ENCODE results near the gene NCBP2L.

The NCBP2L gene

DNA sequence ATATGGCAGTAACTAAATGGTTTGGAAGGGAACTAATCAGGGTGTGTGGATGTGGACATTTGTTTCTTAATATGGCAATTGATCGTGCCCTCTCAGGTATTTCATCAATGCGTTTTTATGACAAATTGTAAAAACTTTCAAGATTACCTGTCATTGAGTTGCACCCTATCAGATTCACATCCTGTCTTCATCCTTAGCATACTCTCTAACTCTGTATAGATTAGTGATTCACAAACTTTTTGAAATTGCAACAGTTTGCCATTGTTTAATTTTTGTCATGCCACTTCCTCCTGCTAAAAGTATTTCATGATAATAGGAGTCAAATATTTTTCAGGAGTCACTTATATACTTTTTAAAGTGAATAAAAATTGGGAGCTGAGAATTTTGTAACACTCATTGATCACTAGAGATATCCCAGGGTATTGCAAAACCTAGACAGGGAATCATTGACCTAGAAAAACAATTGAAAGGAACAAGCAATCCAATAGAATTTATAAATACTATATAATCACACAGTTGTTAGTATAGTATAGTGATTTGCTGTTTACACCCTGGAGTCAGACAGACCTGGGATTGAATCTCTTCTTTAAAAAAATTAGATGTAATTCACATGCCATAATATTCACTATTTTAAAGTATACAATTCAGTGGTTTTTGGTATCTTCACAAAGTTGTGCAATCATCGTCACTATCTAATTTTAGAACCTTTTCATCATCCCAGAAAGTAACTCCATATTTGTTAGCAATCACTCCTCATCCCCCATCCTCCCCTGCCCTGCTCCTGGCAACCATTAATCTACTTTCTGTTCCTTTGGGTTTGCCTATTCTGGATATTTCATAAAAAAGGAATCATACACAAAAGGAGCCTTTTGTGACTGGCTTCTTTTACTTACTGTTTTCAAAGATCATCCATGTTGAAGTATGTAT lies 57.0 kb downstream of the NCBP2L start:
- Histone ChIP-seq H4K91ac (ENCODE audit: low read depth, low read length, poor library complexity) (no peak overlapping the region), H3K79me1 (ENCODE audit: low read depth, low read length) (no peaks in the 10 kb centered on the region), H2AFZ (ENCODE audit: low read length) (no peak overlapping the region), H2AK5ac (ENCODE audit: low read depth, low read length) (no peak overlapping the region), H3K27me3 (ENCODE audit: control insufficient read depth in 3 of 3, insufficient read depth in 3 of 3, low read depth in 1 of 3, low read length in 3 of 3) (peaks cover 0 to 8% (median 0%) of the 10 kb centered on the region in 3 experiments), H3K9ac (ENCODE audit: low read depth, low read length, poor library complexity) (no peak overlapping the region), H4K8ac (ENCODE audit: low read depth, low read length) (no peak overlapping the region), H2BK5ac (ENCODE audit: low read length) (no peak overlapping the region), H2BK15ac (ENCODE audit: low read length) (no peak overlapping the region), H3K9me3 (replicated peaks in 1 of 2; ENCODE audit: control insufficient read depth in 2 of 2, insufficient read depth in 1 of 2, low read depth in 1 of 2, low read length in 2 of 2) (no peaks in the 10 kb centered on the region), H3K14ac (ENCODE audit: low read length) (no peak overlapping the region), H3K36me3 (replicated peaks in 1 of 2; ENCODE audit: control insufficient read depth in 2 of 2, insufficient read depth in 2 of 2, low read length in 2 of 2) (no peaks in the 10 kb centered on the region), H3K4me1 (ENCODE audit: control insufficient read depth in 2 of 2, insufficient read depth in 1 of 2, low read depth in 1 of 2, low read length in 2 of 2) (no peaks in the 10 kb centered on the region), H2BK120ac (ENCODE audit: low read depth, low read length) (no peak overlapping the region), H3K18ac (ENCODE audit: low read length) (no peak overlapping the region), H3K4me2 (ENCODE audit: insufficient read depth, low read length, poor library complexity, severe bottlenecking) (no peak overlapping the region), H2BK12ac (ENCODE audit: low read length) (no peak overlapping the region), H3K4ac (ENCODE audit: low read length) (no peak overlapping the region), H3K23ac (ENCODE audit: low read depth, low read length, poor library complexity) (no peak overlapping the region), H3K27ac (replicated peaks; ENCODE audit: low read length) (no peak overlapping the region), H3K4me3 (ENCODE audit: low read length in 2 of 2) (no peak overlapping the region)
- no CpG with 5 or more reads among the region's 3 CpGs for WGBS, 2 donors (ENCODE audit: extremely low coverage in 2 of 2, insufficient read length in 2 of 2, insufficient replicate concordance in 1 of 2)
- DNase-seq (ENCODE audit: low spot score): no peak

DNA sequence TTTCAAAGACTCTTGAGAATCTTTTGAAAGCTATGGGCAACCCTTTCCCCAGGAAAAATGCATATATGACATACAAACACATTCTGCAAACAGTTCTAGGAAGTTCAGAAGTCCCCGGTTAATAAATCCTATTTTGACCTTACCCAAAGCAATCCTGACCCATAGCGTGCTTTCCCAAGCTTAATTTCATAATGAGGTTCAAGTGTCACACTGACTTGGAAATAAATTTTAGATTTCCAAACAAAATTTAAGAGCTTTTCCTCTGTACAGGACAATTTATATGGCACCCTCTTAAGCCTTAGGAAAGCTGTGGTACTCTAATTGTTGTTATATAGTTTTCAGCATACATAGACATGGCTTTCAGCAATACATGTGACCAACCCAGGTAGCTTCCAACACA lies 59.4 kb downstream of the NCBP2L start:
- Histone ChIP-seq H3K27me3 (ENCODE audit: control insufficient read depth in 3 of 3, insufficient read depth in 3 of 3, low read depth in 1 of 3, low read length in 3 of 3) (peaks cover 0 to 21% (median 0%) of the 10 kb centered on the region in 3 experiments), H3K23ac (ENCODE audit: low read depth, low read length, poor library complexity) (no peak overlapping the region), H2AK5ac (ENCODE audit: low read depth, low read length) (no peak overlapping the region), H3K4me2 (ENCODE audit: insufficient read depth, low read length, poor library complexity, severe bottlenecking) (no peak overlapping the region), H3K9ac (ENCODE audit: low read depth, low read length, poor library complexity) (no peak overlapping the region), H3K14ac (ENCODE audit: low read length) (no peak overlapping the region), H2BK15ac (ENCODE audit: low read length) (no peak overlapping the region), H2BK12ac (ENCODE audit: low read length) (no peak overlapping the region), H2BK120ac (ENCODE audit: low read depth, low read length) (no peak overlapping the region), H3K4ac (ENCODE audit: low read length) (no peak overlapping the region), H3K79me1 (ENCODE audit: low read depth, low read length) (no peaks in the 10 kb centered on the region), H3K36me3 (replicated peaks in 1 of 2; ENCODE audit: control insufficient read depth in 2 of 2, insufficient read depth in 2 of 2, low read length in 2 of 2) (no peaks in the 10 kb centered on the region), H2BK5ac (ENCODE audit: low read length) (no peak overlapping the region), H3K9me3 (replicated peaks in 1 of 2; ENCODE audit: control insufficient read depth in 2 of 2, insufficient read depth in 1 of 2, low read depth in 1 of 2, low read length in 2 of 2) (no peaks in the 10 kb centered on the region), H3K27ac (replicated peaks; ENCODE audit: low read length) (no peak overlapping the region), H4K8ac (ENCODE audit: low read depth, low read length) (no peak overlapping the region), H3K4me3 (ENCODE audit: low read length in 2 of 2) (no peak overlapping the region), H3K18ac (ENCODE audit: low read length) (no peak overlapping the region), H2AFZ (ENCODE audit: low read length) (no peak overlapping the region), H4K91ac (ENCODE audit: low read depth, low read length, poor library complexity) (no peak overlapping the region), H3K4me1 (ENCODE audit: control insufficient read depth in 2 of 2, insufficient read depth in 1 of 2, low read depth in 1 of 2, low read length in 2 of 2) (no peaks in the 10 kb centered on the region)
- DNase-seq (ENCODE audit: low spot score): no peak
- no CpG with 5 or more reads among the region's 2 CpGs for WGBS, 2 donors (ENCODE audit: extremely low coverage in 2 of 2, insufficient read length in 2 of 2, insufficient replicate concordance in 1 of 2)

DNA sequence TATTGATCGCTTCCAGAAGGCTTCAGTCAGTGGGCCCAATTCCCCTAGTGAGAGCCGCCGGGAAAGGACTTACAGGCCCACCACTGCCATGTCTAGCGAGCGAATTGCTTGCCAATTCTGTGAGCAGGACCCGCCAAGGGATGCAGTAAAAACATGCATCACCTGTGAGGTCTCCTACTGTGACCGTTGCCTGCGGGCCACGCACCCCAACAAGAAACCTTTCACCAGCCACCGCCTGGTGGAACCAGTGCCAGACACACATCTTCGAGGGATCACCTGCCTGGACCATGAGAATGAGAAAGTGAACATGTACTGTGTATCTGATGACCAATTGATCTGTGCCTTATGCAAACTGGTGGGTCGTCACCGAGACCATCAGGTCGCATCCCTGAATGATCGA lies 63.4 kb downstream of the NCBP2L start:
- Histone ChIP-seq H3K79me1 (ENCODE audit: low read depth, low read length) (no peaks in the 10 kb centered on the region), H3K27ac (replicated peaks; ENCODE audit: low read length) (no peak overlapping the region), H3K9me3 (replicated peaks in 1 of 2; ENCODE audit: control insufficient read depth in 2 of 2, insufficient read depth in 1 of 2, low read depth in 1 of 2, low read length in 2 of 2) (no peaks in the 10 kb centered on the region), H2BK5ac (ENCODE audit: low read length) (no peak overlapping the region), H2AK5ac (ENCODE audit: low read depth, low read length) (no peak overlapping the region), H2AFZ (ENCODE audit: low read length) (no peak overlapping the region), H3K18ac (ENCODE audit: low read length) (no peak overlapping the region), H3K14ac (ENCODE audit: low read length) (no peak overlapping the region), H4K91ac (ENCODE audit: low read depth, low read length, poor library complexity) (no peak overlapping the region), H3K27me3 (ENCODE audit: control insufficient read depth in 3 of 3, insufficient read depth in 3 of 3, low read depth in 1 of 3, low read length in 3 of 3) (peaks cover 0 to 19% (median 0%) of the 10 kb centered on the region in 3 experiments), H2BK15ac (ENCODE audit: low read length) (no peak overlapping the region), H3K36me3 (replicated peaks in 1 of 2; ENCODE audit: control insufficient read depth in 2 of 2, insufficient read depth in 2 of 2, low read length in 2 of 2) (no peaks in the 10 kb centered on the region), H3K9ac (ENCODE audit: low read depth, low read length, poor library complexity) (no peak overlapping the region), H3K4me3 (ENCODE audit: low read length in 2 of 2) (no peak overlapping the region), H2BK120ac (ENCODE audit: low read depth, low read length) (no peak overlapping the region), H3K23ac (ENCODE audit: low read depth, low read length, poor library complexity) (no peak overlapping the region), H4K8ac (ENCODE audit: low read depth, low read length) (no peak overlapping the region), H3K4me2 (ENCODE audit: insufficient read depth, low read length, poor library complexity, severe bottlenecking) (no peak overlapping the region), H3K4ac (ENCODE audit: low read length) (no peak overlapping the region), H3K4me1 (ENCODE audit: control insufficient read depth in 2 of 2, insufficient read depth in 1 of 2, low read depth in 1 of 2, low read length in 2 of 2) (no peaks in the 10 kb centered on the region), H2BK12ac (ENCODE audit: low read length) (no peak overlapping the region)
- DNase-seq (ENCODE audit: low spot score): no peak
- no CpG with 5 or more reads among the region's 15 CpGs for WGBS, 2 donors (ENCODE audit: extremely low coverage in 2 of 2, insufficient read length in 2 of 2, insufficient replicate concordance in 1 of 2)

DNA sequence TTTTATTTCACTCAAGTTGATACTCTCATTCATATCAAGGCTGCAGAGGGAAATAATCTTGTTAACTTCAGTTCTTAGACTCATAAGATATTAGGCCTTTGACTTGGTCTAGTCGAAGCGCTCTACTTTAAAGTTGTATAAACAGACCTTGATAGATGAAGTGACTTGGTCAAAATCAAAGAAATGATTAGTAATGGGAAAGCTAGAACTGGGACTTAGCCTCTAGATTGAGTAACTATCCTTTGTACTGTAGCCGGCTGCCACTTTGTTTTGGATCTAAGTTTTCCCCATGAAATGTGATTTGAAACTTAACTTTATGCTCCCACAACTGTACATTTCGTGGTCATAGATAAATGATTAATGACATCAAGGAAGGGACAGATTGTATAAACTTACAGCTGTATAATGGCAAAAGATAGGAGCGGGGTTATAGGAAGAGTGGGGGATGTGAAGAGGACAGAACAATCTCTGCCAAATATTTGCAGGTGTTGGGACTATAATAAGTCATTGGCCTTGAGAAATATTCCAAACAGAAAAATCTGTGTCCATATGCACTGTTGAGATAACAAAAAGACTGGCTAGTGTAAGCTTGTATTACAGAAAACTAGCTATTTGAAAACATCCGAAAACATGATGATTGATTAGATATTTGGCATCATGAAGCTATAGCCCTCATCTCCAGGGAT lies 65.3 kb downstream of the NCBP2L start:
- Histone ChIP-seq H4K8ac (ENCODE audit: low read depth, low read length) (no peak overlapping the region), H3K4ac (ENCODE audit: low read length) (no peak overlapping the region), H3K79me1 (ENCODE audit: low read depth, low read length) (no peaks in the 10 kb centered on the region), H3K4me1 (ENCODE audit: control insufficient read depth in 2 of 2, insufficient read depth in 1 of 2, low read depth in 1 of 2, low read length in 2 of 2) (no peaks in the 10 kb centered on the region), H2BK5ac (ENCODE audit: low read length) (no peak overlapping the region), H3K14ac (ENCODE audit: low read length) (no peak overlapping the region), H3K9me3 (replicated peaks in 1 of 2; ENCODE audit: control insufficient read depth in 2 of 2, insufficient read depth in 1 of 2, low read depth in 1 of 2, low read length in 2 of 2) (no peaks in the 10 kb centered on the region), H2AFZ (ENCODE audit: low read length) (no peak overlapping the region), H2BK15ac (ENCODE audit: low read length) (no peak overlapping the region), H2BK120ac (ENCODE audit: low read depth, low read length) (no peak overlapping the region), H3K27ac (replicated peaks; ENCODE audit: low read length) (no peak overlapping the region), H3K18ac (ENCODE audit: low read length) (no peak overlapping the region), H3K4me3 (ENCODE audit: low read length in 2 of 2) (no peak overlapping the region), H3K23ac (ENCODE audit: low read depth, low read length, poor library complexity) (no peak overlapping the region), H3K4me2 (ENCODE audit: insufficient read depth, low read length, poor library complexity, severe bottlenecking) (no peak overlapping the region), H2AK5ac (ENCODE audit: low read depth, low read length) (no peak overlapping the region), H3K36me3 (replicated peaks in 1 of 2; ENCODE audit: control insufficient read depth in 2 of 2, insufficient read depth in 2 of 2, low read length in 2 of 2) (no peaks in the 10 kb centered on the region), H2BK12ac (ENCODE audit: low read length) (no peak overlapping the region), H3K27me3 (ENCODE audit: control insufficient read depth in 3 of 3, insufficient read depth in 3 of 3, low read depth in 1 of 3, low read length in 3 of 3) (peaks cover 0 to 14% (median 0%) of the 10 kb centered on the region in 3 experiments), H4K91ac (ENCODE audit: low read depth, low read length, poor library complexity) (no peak overlapping the region), H3K9ac (ENCODE audit: low read depth, low read length, poor library complexity) (no peak overlapping the region)
- WGBS, 2 donors (ENCODE audit: extremely low coverage in 2 of 2, insufficient read length in 2 of 2, insufficient replicate concordance in 1 of 2): no CpG with 5 or more reads among the region's 6 CpGs
- DNase-seq (ENCODE audit: low spot score): no peak
